ENCODE measurements around the gene SVBP.

- TF ChIP-seq, protein P1, sequence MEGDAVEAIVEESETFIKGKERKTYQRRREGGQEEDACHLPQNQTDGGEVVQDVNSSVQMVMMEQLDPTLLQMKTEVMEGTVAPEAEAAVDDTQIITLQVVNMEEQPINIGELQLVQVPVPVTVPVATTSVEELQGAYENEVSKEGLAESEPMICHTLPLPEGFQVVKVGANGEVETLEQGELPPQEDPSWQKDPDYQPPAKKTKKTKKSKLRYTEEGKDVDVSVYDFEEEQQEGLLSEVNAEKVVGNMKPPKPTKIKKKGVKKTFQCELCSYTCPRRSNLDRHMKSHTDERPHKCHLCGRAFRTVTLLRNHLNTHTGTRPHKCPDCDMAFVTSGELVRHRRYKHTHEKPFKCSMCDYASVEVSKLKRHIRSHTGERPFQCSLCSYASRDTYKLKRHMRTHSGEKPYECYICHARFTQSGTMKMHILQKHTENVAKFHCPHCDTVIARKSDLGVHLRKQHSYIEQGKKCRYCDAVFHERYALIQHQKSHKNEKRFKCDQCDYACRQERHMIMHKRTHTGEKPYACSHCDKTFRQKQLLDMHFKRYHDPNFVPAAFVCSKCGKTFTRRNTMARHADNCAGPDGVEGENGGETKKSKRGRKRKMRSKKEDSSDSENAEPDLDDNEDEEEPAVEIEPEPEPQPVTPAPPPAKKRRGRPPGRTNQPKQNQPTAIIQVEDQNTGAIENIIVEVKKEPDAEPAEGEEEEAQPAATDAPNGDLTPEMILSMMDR (IDR thresholded peaks at IDR 0.05): no peak
- no peak for TF ChIP-seq EP300 (IDR thresholded peaks at IDR 0.05)
- no peak for TF ChIP-seq POLR2A (IDR thresholded peaks at IDR 0.05)
These were observed 207 bp upstream of the SVBP start for GRCh38 chr1:42817440-42817767.
